ENCODE data around the gene VIPAS39.

- TF ChIP-seq POLR2A (IDR thresholded peaks at IDR 0.05) (no peak), CTCF (IDR thresholded peaks at IDR 0.05) (no peak)
These were observed 15.2 kb downstream of the VIPAS39 start for GRCh38 chr14:77442196-77442595.

All from tibial nerve (tissue), 3 donors.